ENCODE measurements around the gene HEG1.
A peak's percentile ranks its signal among the peaks of the same experiment; 100 is the strongest.
"Not testable (repeated sequence)": the region's sequence is repeated elsewhere in the genome, so short reads cannot be mapped to it uniquely, and the experiment has no call there.

Gene HEG1

GRCh38 chr3:125055913-125056745 lies at the start of gene HEG1:
HEG1 (minus strand) TSS chr3:125055997; CDS start chr3:125055890, 107 bp downstream.
- peak in 45 of 51 donors; percentile 34 to 93 (median 74) for DNase-seq

GRCh38 chr3:125105116-125105515 lies 49.3 kb upstream of the HEG1 start:
- no peak for DNase-seq

DNA sequence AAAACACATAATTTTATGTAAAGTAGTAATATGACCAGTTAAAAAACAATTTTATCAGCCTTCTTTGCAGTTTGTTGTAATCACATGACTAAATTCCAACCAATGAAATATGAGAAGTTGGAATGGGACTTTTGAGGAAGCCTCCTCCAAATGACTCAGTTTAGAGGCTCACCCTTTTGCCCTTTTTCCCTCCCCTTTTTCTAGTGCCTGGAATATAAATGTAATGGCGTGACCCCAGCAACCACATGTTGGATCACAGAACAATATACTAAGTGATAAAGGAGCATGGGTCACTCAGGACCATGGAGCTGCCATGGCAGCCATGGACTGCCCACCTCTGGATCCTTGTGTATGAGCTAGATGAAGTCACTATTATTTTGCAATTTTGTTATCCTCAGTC lies 48.8 kb upstream of the HEG1 start:
- no peak for DNase-seq

DNA sequence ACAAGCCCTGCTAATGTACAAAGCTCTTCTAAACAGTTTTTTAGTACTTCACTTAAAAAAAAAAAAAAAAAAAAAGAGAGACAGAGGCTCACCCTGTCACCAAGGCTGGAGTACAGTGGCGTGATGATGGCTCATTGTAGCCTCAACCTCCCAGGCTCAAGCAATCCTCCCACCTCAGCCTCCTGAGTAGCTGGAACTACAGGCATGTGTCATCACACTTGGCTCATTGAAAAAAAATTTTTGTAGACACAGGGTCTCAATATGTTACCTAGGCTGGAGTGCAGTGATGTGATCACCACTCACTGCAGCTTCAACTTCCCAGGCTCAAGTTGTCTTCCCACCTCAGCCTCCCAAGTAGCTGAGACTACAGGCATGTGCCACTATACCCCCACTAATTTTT lies 47.6 kb upstream of the HEG1 start:
- no peak for DNase-seq

DNA sequence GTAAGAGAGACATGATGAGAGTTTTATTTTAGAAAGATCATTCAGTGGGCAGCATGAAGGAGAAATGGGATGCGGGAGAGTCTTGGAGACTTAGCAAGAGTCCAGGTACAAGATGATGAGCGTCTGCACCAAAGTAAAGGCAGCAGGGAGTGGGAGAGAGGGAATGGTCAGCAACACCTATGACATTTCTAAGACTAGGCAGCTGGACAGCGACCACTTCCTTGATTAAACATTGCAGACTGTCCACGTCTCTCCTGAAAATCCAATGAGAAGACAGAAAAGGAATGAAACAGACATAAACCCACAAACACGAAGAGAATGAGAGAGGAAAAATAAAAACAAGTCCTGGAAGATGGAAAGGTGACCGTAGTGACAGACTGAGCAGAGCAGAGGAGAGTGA lies 46.7 kb upstream of the HEG1 start:
- no peak for DNase-seq

GRCh38 chr3:125098611-125099291 lies 43.0 kb upstream of the HEG1 start:
- DNase-seq, result no peak

GRCh38 chr3:125090649-125091048 lies 34.9 kb upstream of the HEG1 start:
- no peak for DNase-seq

DNA sequence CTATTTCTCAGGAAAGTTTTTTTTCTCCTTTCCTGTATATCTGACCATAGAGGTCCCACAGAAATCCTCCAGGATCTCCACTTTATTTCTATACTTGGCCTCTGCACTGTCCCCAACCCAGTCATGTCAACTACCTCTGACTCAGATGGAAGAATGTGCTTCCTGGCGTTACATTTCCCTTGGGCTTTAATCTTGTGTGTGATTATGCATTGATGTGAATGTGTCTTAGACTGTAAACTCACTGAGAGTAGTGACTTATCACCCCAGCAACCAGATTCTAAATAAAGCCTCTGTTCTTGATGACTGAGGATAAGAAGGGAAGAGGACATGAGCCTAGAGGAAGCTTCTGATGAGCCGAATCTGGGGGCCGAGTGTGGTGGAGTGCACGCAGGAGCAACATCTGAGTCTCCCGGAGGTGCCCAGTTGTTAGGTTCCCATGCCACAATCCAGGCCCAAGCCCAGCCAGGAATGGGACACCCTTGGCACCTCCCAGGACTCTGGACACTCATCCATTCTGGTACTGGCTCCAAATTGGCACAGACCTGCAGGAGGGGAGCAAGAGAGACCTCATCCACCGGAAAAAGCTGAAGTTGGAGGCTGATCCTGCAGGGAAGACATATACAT lies 32.1 kb upstream of the HEG1 start:
- DNase-seq, result no peak

- DNase-seq, result no peak
These were observed 29.4 kb upstream of the HEG1 start for GRCh38 chr3:125085166-125085565.

- peak in 3 of 51 donors; percentile 13 to 48 (median 22) for DNase-seq
These were observed 28.0 kb upstream of the HEG1 start for GRCh38 chr3:125083776-125084175.

DNA sequence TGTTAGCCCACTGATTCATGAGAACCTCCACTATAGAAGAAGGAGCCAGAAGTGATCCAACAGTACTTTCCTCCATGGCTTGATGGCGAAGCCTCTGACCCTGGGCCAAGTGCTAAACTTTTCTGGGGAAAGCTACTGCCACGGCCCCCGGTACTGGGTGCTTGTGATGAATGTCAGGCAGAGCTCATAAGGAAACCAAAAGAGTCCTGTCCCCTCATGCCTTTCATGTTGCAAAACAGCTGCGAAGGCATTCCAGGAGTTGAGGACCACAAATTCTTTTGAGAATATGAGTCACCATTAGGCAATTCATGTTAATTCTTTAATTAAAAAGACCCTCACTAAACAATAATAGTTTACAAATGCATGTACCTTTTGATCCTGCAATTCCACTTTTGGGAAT lies 26.5 kb upstream of the HEG1 start:
- DNase-seq, result not testable (repeated sequence)

GRCh38 chr3:125080077-125080476 lies 24.3 kb upstream of the HEG1 start:
- no peak for DNase-seq

- DNase-seq, result no peak
These were observed 23.9 kb upstream of the HEG1 start for GRCh38 chr3:125079675-125080045.

DNA sequence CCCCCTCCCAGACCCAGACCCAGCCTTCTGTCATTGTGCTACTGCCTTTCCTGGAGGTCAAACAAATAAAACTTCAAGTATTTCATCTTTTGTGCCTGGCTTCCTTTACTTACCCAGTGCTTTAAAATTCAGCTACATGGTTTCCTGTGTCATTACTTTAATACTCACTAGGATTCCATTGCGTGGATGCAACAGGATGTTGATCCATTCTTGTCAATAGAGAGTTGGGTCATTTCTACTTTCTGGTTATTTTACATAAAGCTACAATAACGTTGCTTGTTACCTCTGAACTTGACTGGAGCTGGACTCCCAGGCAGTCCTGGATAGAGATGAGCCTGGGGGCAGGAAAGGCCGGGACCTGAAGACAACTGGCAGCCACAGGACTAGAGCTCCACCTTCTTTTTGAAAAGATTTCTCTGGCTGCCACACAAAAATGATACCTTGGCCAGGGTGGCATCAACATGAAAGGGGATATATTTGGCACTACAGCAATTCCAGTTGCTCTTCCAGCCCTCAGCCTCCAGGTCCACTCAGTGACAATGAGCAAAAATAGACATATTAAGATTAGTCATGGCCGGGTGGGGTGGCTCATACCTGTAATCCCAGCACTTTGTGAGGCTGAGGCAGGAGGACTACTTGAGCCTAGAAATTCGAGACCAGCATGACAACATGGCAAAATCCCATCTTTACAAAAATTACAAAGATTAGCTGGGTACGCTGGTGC lies 23.3 kb upstream of the HEG1 start:
- DNase-seq, result no peak

- DNase-seq, result no peak
These were observed 22.1 kb upstream of the HEG1 start for GRCh38 chr3:125077864-125078263.

DNA sequence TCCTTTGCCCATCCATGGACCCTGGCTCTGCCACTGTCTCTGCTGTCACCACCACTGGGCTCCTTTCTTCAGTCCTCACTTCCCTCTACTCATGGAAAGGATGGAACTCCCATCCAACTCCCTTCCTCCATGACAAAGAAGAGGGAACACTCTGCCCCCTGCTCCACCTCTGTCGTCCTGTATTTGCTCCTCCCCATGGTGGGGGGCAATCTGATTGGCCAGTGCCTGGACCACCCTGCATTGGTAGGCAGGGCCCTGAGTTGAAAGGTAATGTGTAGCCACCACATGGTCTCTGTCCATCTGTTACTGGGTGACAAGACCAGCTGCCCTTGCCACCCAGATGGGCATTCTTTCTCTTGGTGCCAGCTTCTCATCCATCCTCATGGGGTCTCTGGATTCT lies 20.7 kb upstream of the HEG1 start:
- no peak for DNase-seq

GRCh38 chr3:125075738-125076137 lies 19.9 kb upstream of the HEG1 start:
- DNase-seq, result no peak

- DNase-seq, result no peak
These were observed 17.7 kb upstream of the HEG1 start for GRCh38 chr3:125073390-125073905.

DNA sequence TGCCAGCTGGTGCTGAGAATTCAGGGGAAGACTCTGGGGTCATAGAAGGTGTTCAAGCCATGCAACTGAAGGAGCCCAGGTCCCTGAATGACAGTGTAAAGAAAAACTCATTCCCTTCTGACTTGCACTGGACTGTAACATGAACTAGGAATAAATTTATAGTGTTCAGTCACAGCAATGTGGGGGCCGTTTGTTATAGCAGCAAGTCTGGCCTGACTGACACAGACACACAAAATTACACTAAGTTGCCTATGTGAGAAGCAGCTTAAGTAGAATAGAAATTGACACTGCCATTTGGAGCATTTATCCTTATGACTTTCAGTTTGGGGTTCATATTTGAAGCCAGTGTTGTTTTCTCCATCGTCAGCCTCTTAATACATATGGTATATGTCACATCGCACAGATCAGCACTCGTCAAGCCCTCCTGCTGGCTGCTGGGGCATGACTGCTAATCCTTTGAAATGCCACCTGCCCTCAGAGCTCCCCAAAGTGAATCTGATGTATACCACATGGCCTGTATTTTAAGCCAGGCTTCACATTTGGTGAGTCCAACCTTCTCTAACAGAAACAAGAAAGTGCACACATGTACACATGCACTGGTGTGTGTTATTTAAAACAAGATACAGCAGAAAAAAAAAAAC lies 17.1 kb upstream of the HEG1 start:
- DNase-seq, result no peak

DNA sequence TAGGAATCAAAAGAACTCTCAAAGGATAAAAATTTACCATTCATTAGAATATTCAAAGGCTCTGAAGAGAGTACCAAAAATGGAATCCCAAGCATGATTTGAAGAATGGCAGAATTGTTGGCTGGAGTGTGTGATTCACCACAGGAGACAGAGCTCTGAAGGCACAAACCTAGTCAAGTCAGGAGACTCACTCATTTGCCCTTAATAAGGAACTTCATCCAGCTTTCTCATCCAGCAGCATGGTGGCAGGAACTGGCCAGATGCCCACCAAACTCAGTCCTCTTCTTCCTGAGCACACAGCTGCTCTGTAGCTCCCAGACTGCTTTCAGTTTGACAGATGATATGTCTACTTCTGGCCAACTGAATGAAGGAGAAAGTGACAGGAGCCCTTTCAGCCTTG lies 16.5 kb upstream of the HEG1 start:
- DNase-seq, result peak in 1 of 51 donors; percentile 12
